ENCODE measurements around the gene CACNA1G. TPM values are rescaled to one million over a fixed set of nuclear protein-coding genes. Genes with fewer than 3 reads are reported as not detected.
A peak's percentile ranks its signal among the peaks of the same experiment; 100 is the strongest.

Gene CACNA1G
- total RNA-seq, 4 donors from 2014 or later: 0.15 to 0.94 (median 0.16) TPM; not detected in 1

DNA sequence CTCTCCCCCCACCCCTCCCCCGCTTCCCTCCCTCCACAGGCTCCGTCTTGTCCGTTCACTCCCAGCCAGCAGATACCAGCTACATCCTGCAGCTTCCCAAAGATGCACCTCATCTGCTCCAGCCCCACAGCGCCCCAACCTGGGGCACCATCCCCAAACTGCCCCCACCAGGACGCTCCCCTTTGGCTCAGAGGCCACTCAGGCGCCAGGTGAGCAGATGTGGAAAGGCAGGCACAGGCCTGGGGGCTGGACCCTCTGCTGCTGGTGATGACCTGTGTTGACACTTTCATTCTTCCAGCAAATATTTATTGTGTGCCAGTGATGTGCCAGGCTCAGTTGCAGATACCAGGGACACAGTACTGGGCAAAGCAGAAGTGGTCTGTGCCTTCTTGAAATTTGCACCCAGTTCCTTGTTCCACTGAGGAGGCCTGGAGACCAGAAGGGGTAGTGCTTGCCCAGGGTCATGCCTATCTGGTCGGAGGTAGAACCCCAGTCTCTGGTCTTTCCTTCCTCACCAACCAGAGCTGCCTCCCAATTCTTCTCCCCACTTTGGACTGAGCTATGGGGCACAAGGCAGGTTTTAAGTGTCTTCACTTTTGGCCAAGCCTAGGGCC is 63.9 kb downstream of the CACNA1G start:
- 63 to 92% methylated on average over 1 to 2 of the region's 7 CpGs for WGBS, 2 donors (ENCODE audit: low coverage in 1 of 2)
- Histone ChIP-seq H3K27me3 (peaks cover 42% of the 10 kb centered on the region), H3K4me3 (no peak overlapping the region), H3K9me3 (no peaks in the 10 kb centered on the region), H3K27ac (no peak overlapping the region), H3K4me1 (peaks cover 0 to 8% (median 0%) of the 10 kb centered on the region in 3 donors), H3K36me3 (no peaks in the 10 kb centered on the region)
- TF ChIP-seq POLR2A (IDR thresholded peaks at IDR 0.05) (no peak), POLR2AphosphoS5 (IDR thresholded peaks at IDR 0.05) (no peak), EP300 (IDR thresholded peaks at IDR 0.05) (no peak)
- TF ChIP-seq, protein P1, sequence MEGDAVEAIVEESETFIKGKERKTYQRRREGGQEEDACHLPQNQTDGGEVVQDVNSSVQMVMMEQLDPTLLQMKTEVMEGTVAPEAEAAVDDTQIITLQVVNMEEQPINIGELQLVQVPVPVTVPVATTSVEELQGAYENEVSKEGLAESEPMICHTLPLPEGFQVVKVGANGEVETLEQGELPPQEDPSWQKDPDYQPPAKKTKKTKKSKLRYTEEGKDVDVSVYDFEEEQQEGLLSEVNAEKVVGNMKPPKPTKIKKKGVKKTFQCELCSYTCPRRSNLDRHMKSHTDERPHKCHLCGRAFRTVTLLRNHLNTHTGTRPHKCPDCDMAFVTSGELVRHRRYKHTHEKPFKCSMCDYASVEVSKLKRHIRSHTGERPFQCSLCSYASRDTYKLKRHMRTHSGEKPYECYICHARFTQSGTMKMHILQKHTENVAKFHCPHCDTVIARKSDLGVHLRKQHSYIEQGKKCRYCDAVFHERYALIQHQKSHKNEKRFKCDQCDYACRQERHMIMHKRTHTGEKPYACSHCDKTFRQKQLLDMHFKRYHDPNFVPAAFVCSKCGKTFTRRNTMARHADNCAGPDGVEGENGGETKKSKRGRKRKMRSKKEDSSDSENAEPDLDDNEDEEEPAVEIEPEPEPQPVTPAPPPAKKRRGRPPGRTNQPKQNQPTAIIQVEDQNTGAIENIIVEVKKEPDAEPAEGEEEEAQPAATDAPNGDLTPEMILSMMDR (IDR thresholded peaks at IDR 0.05): no peak
- no peak for ATAC-seq

GRCh38 chr17:50625032-50625871 is 64.7 kb downstream of the CACNA1G start:
- Histone ChIP-seq H3K27me3 (peaks cover 50% of the 10 kb centered on the region), H3K4me3 (no peak overlapping the region), H3K4me1 (peaks cover 0 to 8% (median 0%) of the 10 kb centered on the region in 3 donors), H3K9me3 (no peaks in the 10 kb centered on the region), H3K27ac (no peak overlapping the region), H3K36me3 (no peaks in the 10 kb centered on the region)
- no peak for ATAC-seq
- TF ChIP-seq POLR2AphosphoS5 (IDR thresholded peaks at IDR 0.05) (no peak), EP300 (IDR thresholded peaks at IDR 0.05) (no peak), POLR2A (IDR thresholded peaks at IDR 0.05) (no peak)
- TF ChIP-seq, protein P1 (IDR thresholded peaks at IDR 0.05): no peak
- 67 to 80% methylated on average over 1 to 2 of the region's 19 CpGs for WGBS, 2 donors (ENCODE audit: low coverage in 1 of 2)

- Histone ChIP-seq H3K4me3 (no peak overlapping the region), H3K9me3 (no peaks in the 10 kb centered on the region), H3K27ac (no peak overlapping the region), H3K36me3 (no peaks in the 10 kb centered on the region), H3K4me1 (peaks cover 0 to 8% (median 0%) of the 10 kb centered on the region in 3 donors), H3K27me3 (peaks cover 56% of the 10 kb centered on the region)
- WGBS, 2 donors (ENCODE audit: low coverage in 1 of 2): 60% methylated on average over 1 of the region's 19 CpGs; no CpG with 5 or more reads in 1 of the 2 donors
- peak; percentile 77 for ATAC-seq
- TF ChIP-seq POLR2AphosphoS5 (IDR thresholded peaks at IDR 0.05) (no peak), EP300 (IDR thresholded peaks at IDR 0.05) (no peak), POLR2A (IDR thresholded peaks at IDR 0.05) (no peak)
- TF ChIP-seq, protein P1 (IDR thresholded peaks at IDR 0.05): peak in 3 of 4 experiments; percentile 61 to 83 (median 80)
Observed at GRCh38 chr17:50626037-50626574, 65.6 kb downstream of the CACNA1G start.

GRCh38 chr17:50627036-50627781 is 66.7 kb downstream of the CACNA1G start:
- Histone ChIP-seq H3K36me3 (no peaks in the 10 kb centered on the region), H3K9me3 (no peaks in the 10 kb centered on the region), H3K4me3 (no peak overlapping the region), H3K27ac (no peak overlapping the region), H3K27me3 (peaks cover 61% of the 10 kb centered on the region), H3K4me1 (peaks cover 0 to 8% (median 0%) of the 10 kb centered on the region in 3 donors)
- ATAC-seq: no peak
- TF ChIP-seq POLR2AphosphoS5 (IDR thresholded peaks at IDR 0.05): no peak
- TF ChIP-seq, protein P1 (IDR thresholded peaks at IDR 0.05): no peak
- TF ChIP-seq POLR2A (IDR thresholded peaks at IDR 0.05): no peak
- no peak for TF ChIP-seq EP300 (IDR thresholded peaks at IDR 0.05)
- 82 to 84% methylated on average over 15 of the region's 17 CpGs for WGBS, 2 donors (ENCODE audit: low coverage in 1 of 2)

All from gastroesophageal sphincter (tissue), 4 donors.